Hepatocyte (in vitro differentiated cells): Measurements from ENCODE around the gene STXBP6. TPM values are rescaled to one million over a fixed set of nuclear protein-coding genes. Genes with fewer than 3 reads are reported as not detected.

ENCODE experiments used
- DNase-seq: peaks from one replicate; pipeline ENCODE4 v3.0.0-alpha.2; 2016; ENCODE audit warnings: low spot score
- H2AFZ ChIP-seq: fragments of 200-600 bp; sonication (generic); 2 replicates; pipeline ENCODE4 v1.6.0; 2016; ENCODE audit warnings: antibody characterized with exemption, mild to moderate bottlenecking
- H3K27ac ChIP-seq: fragments of 200-600 bp; sonication (generic); 2 replicates; pipeline ENCODE4 v1.5.1; 2016; ENCODE audit warnings: mild to moderate bottlenecking
- H3K27me3 ChIP-seq: fragments of 200-600 bp; sonication (generic); 2 replicates; pipeline ENCODE4 v1.6.1; 2016
- H3K36me3 ChIP-seq: fragments of 200-600 bp; sonication (generic); replicated peaks from 2 replicates; pipeline ENCODE4 v1.5.1; 2016; ENCODE audit warnings: low read depth; ENCODE audit not compliant: insufficient read depth
- H3K4me1 ChIP-seq: fragments of 200-600 bp; sonication (generic); 2 replicates; pipeline ENCODE4 v1.5.1; 2016; ENCODE audit warnings: mild to moderate bottlenecking, moderate library complexity; ENCODE audit not compliant: insufficient read depth
- H3K4me2 ChIP-seq: fragments of 200-600 bp; sonication (generic); 2 replicates; pipeline ENCODE4 v1.6.0; 2016
- H3K4me3 ChIP-seq: fragments of 200-600 bp; sonication (generic); 2 replicates; pipeline ENCODE4 v1.5.1; 2016; ENCODE audit warnings: mild to moderate bottlenecking
- H3K79me2 ChIP-seq: fragments of 200-600 bp; sonication (generic); 2 replicates; pipeline ENCODE4 v1.6.0; 2017; ENCODE audit warnings: mild to moderate bottlenecking
- H3K9me2 ChIP-seq: fragments of 200-600 bp; sonication (generic); replicated peaks from 2 replicates; pipeline ENCODE4 v1.6.0; 2017; ENCODE audit warnings: mild to moderate bottlenecking; ENCODE audit not compliant: insufficient read depth
- H3K9me3 ChIP-seq: fragments of 200-600 bp; sonication (generic); 2 replicates; pipeline ENCODE4 v1.5.1; 2016; ENCODE audit warnings: low read depth, mild to moderate bottlenecking
- H4K20me1 ChIP-seq: fragments of 200-600 bp; sonication (generic); 2 replicates; pipeline ENCODE4 v1.6.0; 2016; ENCODE audit warnings: mild to moderate bottlenecking; ENCODE audit not compliant: insufficient read depth, poor library complexity, severe bottlenecking
- CTCF ChIP-seq: fragments of 200-600 bp; sonication (generic); IDR thresholded peaks from 2 replicates; pipeline ENCODE4 v1.5.1; 2016; ENCODE audit warnings: antibody characterized with exemption, mild to moderate bottlenecking; ENCODE audit not compliant: poor library complexity
- EZH2 ChIP-seq: fragments of 200-600 bp; sonication (generic); IDR thresholded peaks from 2 replicates; pipeline ENCODE4 v1.6.1; 2016; ENCODE audit warnings: antibody characterized with exemption, mild to moderate bottlenecking, borderline replicate concordance
- EZH2phosphoT487 ChIP-seq: fragments of 200-600 bp; sonication (generic); IDR thresholded peaks from one replicate; pipeline ENCODE4 v1.6.1; 2018; ENCODE audit warnings: antibody characterized with exemption, mild to moderate bottlenecking, low read depth, moderate library complexity; ENCODE audit not compliant: unreplicated experiment, severe bottlenecking
- WGBS: methylation state at CpG from one replicate; pipeline ENCODE4 v1.1.6; 2016; ENCODE audit warnings: low lambda C conversion rate; ENCODE audit errors: missing lambda C conversion rate; 5-methylcytosine and 5-hydroxymethylcytosine counted together
- polyA plus RNA-seq: library from polyadenylated mRNA; unstranded; fragments of >200 nt; fragmentation: Nextera tagmentation; extraction: Ambion mirVana; gene quantifications from 2 replicates; pipeline ENCODE4 v1.2.1, GENCODE V29; 2016
- total RNA-seq: library from RNA; depleted of rRNA; stranded (reverse); fragments of >200 nt; gene quantifications from 2 replicates; pipeline ENCODE4 v1.2.3, GENCODE V29; 2014

STXBP6 gene
- total and polyA plus RNA-seq, 2 experiments from 2014 or later: 34.1 to 44.9 TPM

- Histone ChIP-seq H3K79me2 (peaks cover 72% of the 10 kb centered on the region), H3K9me2 (no peaks in the 10 kb centered on the region), H3K27ac (no peak overlapping the region), H3K36me3 (no peaks in the 10 kb centered on the region), H3K4me1 (peaks cover 16% of the 10 kb centered on the region), H2AFZ (no peak overlapping the region), H3K9me3 (no peaks in the 10 kb centered on the region), H3K4me3 (no peak overlapping the region), H3K4me2 (no peak overlapping the region), H3K27me3 (no peaks in the 10 kb centered on the region), H4K20me1 (no peaks in the 10 kb centered on the region)
- no peak for TF ChIP-seq EZH2
- no peak for TF ChIP-seq CTCF
- no peak for TF ChIP-seq EZH2phosphoT487
- DNase-seq: no peak
- 86% methylated on average over 7 of the region's 7 CpGs for WGBS
Measured at GRCh38 chr14:25044106-25044698, 5.7 kb downstream of the STXBP6 start.

DNA sequence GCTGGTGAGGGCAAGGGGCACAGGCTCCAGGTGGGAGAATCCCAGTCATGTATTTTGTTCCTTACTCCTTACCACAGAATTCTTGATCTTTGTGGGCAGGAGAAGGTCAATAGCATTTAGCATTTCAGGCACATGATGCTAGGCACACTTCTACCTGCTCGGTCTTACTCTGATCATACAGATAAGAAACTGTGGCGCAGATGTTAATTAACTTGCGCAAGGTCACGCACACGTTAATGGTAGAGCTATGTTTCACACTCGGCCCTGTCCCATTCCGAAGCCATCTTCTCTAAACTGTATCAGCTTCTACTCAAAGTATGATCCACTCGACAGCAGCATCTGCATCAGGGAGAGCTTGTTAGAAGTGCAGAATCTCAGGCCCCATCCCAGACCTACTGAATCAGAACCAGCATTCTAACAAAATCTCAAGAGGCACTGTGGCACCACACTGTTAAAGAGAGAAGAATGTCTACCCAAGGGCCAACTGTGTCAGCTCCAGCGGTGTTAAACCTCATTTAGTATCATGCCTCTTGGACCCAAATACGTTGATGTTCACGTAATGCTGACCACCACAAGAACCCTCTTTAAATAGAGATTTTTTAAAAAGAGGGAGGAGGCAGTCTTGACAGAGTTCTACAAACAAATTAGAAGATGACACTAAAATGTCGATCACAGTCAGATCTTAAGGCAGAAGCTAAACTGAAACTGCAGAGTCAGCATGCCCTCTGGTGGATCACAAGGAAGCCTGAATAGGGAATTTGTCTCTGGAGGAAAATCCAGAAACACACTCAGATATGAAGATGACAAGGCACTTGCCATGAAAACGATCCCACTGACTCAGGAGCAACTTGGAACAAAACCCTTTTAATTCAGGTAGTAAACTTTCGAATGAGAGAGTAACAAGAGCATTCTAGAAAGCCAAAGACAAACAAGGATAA lies 7.3 kb downstream of the STXBP6 start:
- Histone ChIP-seq H4K20me1 (no peaks in the 10 kb centered on the region), H3K27ac (peak overlapping the region; percentile 18), H3K9me3 (no peaks in the 10 kb centered on the region), H3K4me1 (peaks cover 16% of the 10 kb centered on the region), H3K9me2 (no peaks in the 10 kb centered on the region), H2AFZ (no peak overlapping the region), H3K79me2 (peaks cover 80% of the 10 kb centered on the region), H3K27me3 (no peaks in the 10 kb centered on the region), H3K4me3 (no peak overlapping the region), H3K36me3 (no peaks in the 10 kb centered on the region), H3K4me2 (no peak overlapping the region)
- TF ChIP-seq EZH2 (no peak), CTCF (peak; percentile 71), EZH2phosphoT487 (no peak)
- DNase-seq: peak; percentile 79
- WGBS: 78% methylated on average over 14 of the region's 14 CpGs

GRCh38 chr14:25041898-25042297 lies 8.0 kb downstream of the STXBP6 start:
- TF ChIP-seq CTCF: no peak
- TF ChIP-seq EZH2phosphoT487: no peak
- no peak for TF ChIP-seq EZH2
- H3K27me3 ChIP-seq: no peaks in the 10 kb centered on the region
- H2AFZ ChIP-seq: no peak overlapping the region
- H3K4me3 ChIP-seq: no peak overlapping the region
- H3K9me3 ChIP-seq: no peaks in the 10 kb centered on the region
- H3K27ac ChIP-seq: peak overlapping the region; percentile 18
- no peaks in the 10 kb centered on the region for H3K36me3 ChIP-seq
- peaks cover 16% of the 10 kb centered on the region for H3K4me1 ChIP-seq
- H3K79me2 ChIP-seq: peaks cover 80% of the 10 kb centered on the region
- no peaks in the 10 kb centered on the region for H3K9me2 ChIP-seq
- no peak overlapping the region for H3K4me2 ChIP-seq
- 38% methylated on average over 2 of the region's 2 CpGs for WGBS
- DNase-seq: no peak
- no peaks in the 10 kb centered on the region for H4K20me1 ChIP-seq
